ENCODE data around the gene MBP. TPM values are rescaled to one million over a fixed set of nuclear protein-coding genes. Genes with fewer than 3 reads are reported as not detected.

Gene MBP
- total RNA-seq, 2 experiments from 2014 or later: 13.5 to 28.9 TPM

GRCh38 chr18:76932026-76932819, 200.4 kb downstream of the MBP start:
- no TSS peak for BruUV-seq (replicated peaks)
- no peaks in the 10 kb centered on the region for H3K9me2 ChIP-seq (ENCODE audit: insufficient read depth, low read length)
- POLR2A ChIA-PET: no interaction called here
- peaks cover 16% of the 10 kb centered on the region; the same call in 1 of the 2 replicates for H3K36me3 ChIP-seq (ENCODE audit: insufficient read depth, low read length)
- intact Hi-C loops (cut with micrococcal nuclease; ENCODE audit: unreplicated experiment): no loop called here
- no peak overlapping the region for H3K4me3 ChIP-seq (ENCODE audit: low read depth, low read length, poor library complexity, severe bottlenecking)
- CTCF ChIA-PET (ENCODE audit: unreplicated experiment): no interaction called here
- H4K20me1 ChIP-seq (ENCODE audit: insufficient read depth, low read length): no peaks in the 10 kb centered on the region
- DNase-seq (ENCODE audit: low spot score): no peak
- no peaks in the 10 kb centered on the region for H3K9me3 ChIP-seq (ENCODE audit: low read length)
- no peaks in the 10 kb centered on the region for H3K79me2 ChIP-seq (ENCODE audit: insufficient read depth, low read depth, low read length)
- H3K4me1 ChIP-seq (ENCODE audit: insufficient read depth, low read length, poor library complexity, severe bottlenecking): no peaks in the 10 kb centered on the region
- H3K4me2 ChIP-seq (ENCODE audit: low read length): no peak overlapping the region
- TF ChIP-seq EZH2phosphoT487 (IDR thresholded peaks at IDR 0.05; ENCODE audit: borderline replicate concordance, low read depth, low read length): no peak
- no peak for TF ChIP-seq CTCF (conservative IDR thresholded peaks at IDR 0.05; ENCODE audit: low read length)
- H2AFZ ChIP-seq (ENCODE audit: low read length): no peak overlapping the region
- H3K27ac ChIP-seq (ENCODE audit: low read depth, low read length, poor library complexity, severe bottlenecking): no peak overlapping the region

GRCh38 chr18:76931171-76931570, 201.4 kb downstream of the MBP start:
- DNase-seq (ENCODE audit: low spot score): no peak
- Histone ChIP-seq H3K36me3 (ENCODE audit: insufficient read depth, low read length) (peaks cover 17% of the 10 kb centered on the region; the same call in 1 of the 2 replicates), H2AFZ (ENCODE audit: low read length) (no peak overlapping the region), H3K79me2 (ENCODE audit: insufficient read depth, low read depth, low read length) (no peaks in the 10 kb centered on the region), H3K4me3 (ENCODE audit: low read depth, low read length, poor library complexity, severe bottlenecking) (no peak overlapping the region), H4K20me1 (ENCODE audit: insufficient read depth, low read length) (no peaks in the 10 kb centered on the region), H3K9me2 (ENCODE audit: insufficient read depth, low read length) (no peaks in the 10 kb centered on the region), H3K4me2 (ENCODE audit: low read length) (no peak overlapping the region), H3K9me3 (ENCODE audit: low read length) (no peaks in the 10 kb centered on the region), H3K4me1 (ENCODE audit: insufficient read depth, low read length, poor library complexity, severe bottlenecking) (no peaks in the 10 kb centered on the region), H3K27ac (ENCODE audit: low read depth, low read length, poor library complexity, severe bottlenecking) (no peak overlapping the region)
- no TSS peak for BruUV-seq (replicated peaks)
- POLR2A ChIA-PET: interaction anchor here (0.7 kb wide), 1 partner anchor 26 kb away, joined by 3 read pairs; no protein-coding TSS in a partner anchor
- TF ChIP-seq CTCF (conservative IDR thresholded peaks at IDR 0.05; ENCODE audit: low read length) (no peak), EZH2phosphoT487 (IDR thresholded peaks at IDR 0.05; ENCODE audit: borderline replicate concordance, low read depth, low read length) (no peak)
- CTCF ChIA-PET (ENCODE audit: unreplicated experiment): no interaction called here
- intact Hi-C loops (cut with micrococcal nuclease; ENCODE audit: unreplicated experiment): no loop called here

Other genes with a start within 250 kb of the MBP start
- gene GALR1, start 117.1 kb upstream of the MBP start, total RNA-seq (2014; rRNA removed; shearing (Covaris generic)): not detected in 2 replicates
- not detected in 2 replicates for gene GALR1, start 117.1 kb upstream of the MBP start, total RNA-seq (2022)

Measured in OCI-LY7 (cell line).